HG03135 (cell line): ENCODE measurements around the gene ANKDD1B.
"Not testable (repeated sequence)": the region's sequence is repeated elsewhere in the genome, so short reads cannot be mapped to it uniquely, and the experiment has no call there.

ENCODE experiments used
- ATAC-seq: cut with Tn5 transposase; IDR thresholded peaks from one replicate; pipeline ENCODE4 v1.9.1; 2021; ENCODE audit warnings: mild to moderate bottlenecking, moderate library complexity; ENCODE audit not compliant: unreplicated experiment

Gene ANKDD1B

DNA sequence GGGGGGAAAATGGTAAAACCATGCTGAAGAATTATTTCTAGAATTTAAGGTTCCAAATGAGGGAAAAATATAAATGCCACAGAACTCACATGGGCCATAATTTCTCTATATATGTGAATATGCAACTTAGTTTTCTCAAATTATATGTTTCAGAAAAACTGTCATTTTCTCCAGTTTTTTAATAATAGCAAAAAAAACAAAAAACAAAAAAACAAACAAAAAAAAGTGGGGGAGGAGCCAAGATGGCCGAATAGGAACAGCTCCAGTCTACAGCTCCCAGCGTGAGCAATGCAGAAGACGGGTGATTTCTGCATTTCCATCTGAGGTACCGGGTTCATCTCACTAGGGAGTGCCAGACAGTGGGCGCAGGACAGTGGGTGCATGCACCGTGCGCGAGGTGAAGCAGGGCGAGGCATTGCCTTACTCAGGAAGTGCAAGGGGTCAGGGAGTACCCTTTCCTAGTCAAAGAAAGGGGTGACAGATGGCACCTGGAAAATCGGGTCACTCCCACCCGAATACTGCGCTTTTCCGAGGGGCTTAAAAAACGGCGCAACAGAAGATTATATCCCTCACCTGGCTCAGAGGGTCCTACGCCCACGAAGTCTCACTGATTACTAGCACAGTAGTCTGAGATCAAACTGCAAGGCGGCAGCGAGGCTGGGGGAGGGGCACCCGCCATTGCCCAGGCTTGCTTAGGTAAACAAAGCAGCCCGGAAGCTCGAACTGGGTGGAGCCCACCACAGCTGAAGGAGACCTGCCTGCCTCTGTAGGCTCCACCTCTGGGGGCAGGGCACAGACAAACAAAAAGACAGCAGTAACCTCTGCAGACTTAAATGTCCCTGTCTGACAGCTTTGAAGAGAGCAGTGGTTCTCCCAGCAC, 84.5 kb downstream of the ANKDD1B start:
- not testable (repeated sequence) for ATAC-seq

DNA sequence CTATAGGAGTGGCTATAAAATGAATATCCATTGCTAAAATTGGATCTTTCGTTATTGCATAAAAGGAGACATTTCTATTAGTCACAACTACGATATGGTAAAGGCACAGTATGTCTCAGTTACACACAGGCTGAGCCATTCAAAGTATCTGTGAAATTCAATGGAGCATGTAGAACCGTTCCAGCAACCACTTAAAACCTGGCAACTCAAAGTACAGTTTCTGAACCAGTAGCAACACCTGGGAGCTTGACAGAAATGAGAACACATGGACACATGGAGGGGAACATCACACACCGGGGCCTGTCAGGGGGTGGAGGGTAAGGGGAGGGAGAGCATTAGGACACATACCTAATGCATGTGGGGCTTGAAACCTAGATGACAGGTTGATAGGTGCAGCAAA, 90.6 kb downstream of the ANKDD1B start:
- ATAC-seq = no peak

DNA sequence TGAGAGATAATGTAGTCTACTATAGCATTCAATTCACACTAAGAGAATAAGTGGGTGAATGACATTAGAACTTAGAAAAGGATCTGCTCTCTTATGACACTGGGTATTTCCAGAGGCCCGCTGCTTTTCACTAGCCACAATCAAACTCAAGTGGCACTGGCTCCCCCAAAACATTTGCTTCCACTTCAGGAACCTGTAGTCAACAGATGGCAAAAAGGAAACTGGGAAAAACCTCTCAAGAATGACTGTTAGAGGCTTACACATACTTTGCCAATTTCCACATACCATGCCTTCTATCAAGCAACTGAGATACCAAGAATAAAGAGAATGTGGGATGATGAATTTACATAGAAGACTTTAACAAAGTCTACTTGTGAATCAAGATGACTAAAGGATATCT, 94.8 kb downstream of the ANKDD1B start:
- no peak for ATAC-seq

DNA sequence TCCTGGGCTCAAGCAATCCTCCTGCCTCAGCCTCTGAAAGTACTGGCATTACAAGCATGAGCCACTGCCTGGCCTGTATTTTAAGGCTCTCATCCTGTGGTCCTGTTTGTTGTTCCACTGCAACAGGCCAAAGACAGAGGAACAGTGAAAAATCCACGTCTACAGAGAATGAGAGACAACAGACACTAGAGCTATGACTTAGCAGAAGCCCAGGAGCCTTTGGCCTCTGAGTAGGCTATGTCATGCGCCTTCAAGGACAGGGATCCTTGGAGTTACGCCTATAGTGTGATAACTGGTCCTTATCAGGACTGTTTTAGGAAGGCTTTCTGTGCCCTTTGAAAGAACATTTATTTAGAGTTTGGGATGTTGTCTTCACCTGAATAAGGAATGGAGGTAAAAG, 95.5 kb downstream of the ANKDD1B start:
- ATAC-seq = no peak

DNA sequence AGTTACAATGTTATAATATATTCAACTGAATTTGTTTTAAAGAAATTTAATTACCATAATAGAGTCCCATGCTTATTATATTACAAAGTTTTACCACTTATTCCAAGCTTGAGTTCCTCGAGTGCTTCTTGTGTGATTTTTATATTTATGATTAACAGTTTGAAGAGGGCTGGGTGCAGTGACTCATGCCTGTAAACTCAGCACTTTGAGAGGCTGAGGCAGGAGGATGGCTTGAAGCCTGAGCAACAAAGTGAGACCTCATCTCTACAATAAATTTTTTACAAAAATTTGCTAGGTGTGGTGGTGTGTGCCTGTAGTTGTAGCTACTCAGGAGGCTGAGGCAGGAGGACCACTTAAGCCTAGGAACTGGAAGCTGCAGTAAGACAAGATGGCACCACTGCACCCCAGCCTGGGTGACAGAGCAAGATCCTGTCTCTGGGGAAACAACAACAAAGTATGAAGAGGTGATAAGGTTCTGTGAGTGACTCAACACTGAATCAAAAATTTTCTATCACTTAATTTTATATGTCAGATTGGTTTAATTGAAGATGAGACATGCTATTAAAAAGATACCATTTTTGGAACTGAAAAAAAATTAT, 96.8 kb downstream of the ANKDD1B start:
- ATAC-seq = no peak

DNA sequence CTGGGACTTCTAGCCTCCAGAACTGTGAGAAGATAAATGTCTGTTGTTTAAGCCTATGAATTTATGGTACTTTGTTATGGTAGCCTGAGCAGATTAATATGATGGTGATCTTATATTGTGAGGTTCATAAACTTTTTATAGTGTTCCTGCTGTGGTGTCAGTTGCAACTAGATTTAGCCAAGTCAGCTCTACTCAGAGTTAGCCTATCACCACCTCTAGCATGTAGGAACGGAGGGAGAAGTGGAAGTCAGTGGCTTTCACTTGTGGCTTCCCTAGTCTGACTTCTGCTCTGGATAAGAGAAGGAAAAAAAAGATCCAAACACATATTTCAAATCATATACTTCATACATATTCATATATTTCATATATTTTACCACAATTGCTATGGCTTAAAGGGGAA, 99.4 kb downstream of the ANKDD1B start:
- no peak for ATAC-seq

DNA sequence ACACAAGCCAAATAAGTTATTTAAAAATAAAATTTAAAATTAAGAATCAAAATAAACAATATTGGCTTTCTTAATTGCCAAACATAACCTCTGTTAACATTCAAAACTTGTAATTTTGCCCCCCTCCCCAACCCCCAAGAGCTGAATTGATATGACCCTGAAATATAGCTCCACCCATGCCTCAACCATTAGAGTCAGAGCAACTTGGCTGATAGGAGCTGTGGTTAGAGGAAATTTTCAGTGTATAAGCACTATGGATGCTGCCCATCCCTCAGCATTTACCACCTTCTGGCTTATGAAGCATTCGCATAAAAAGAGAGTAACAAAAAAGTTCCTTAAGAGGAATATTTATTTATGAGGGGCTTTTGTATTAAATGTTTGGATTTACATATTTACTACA, 99.9 kb downstream of the ANKDD1B start:
- no peak for ATAC-seq

DNA sequence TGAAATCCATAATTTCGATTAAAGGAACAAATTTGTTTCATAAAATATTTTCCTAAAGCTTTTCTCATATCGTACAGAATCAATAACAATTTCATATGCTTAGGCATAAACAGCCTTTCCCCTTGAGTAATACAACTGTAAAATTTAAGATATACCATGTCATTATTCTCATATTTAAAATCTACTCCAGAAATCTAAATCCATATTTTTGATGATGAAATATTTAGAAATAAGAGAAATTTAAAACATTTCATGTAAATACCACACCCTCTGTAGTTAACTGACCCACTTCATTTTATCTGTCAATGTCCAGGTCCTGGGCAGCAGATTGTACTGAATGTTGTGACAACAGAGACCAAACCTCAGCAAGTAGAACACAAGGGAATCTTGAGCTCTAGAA, 100.8 kb downstream of the ANKDD1B start:
- no peak for ATAC-seq

DNA sequence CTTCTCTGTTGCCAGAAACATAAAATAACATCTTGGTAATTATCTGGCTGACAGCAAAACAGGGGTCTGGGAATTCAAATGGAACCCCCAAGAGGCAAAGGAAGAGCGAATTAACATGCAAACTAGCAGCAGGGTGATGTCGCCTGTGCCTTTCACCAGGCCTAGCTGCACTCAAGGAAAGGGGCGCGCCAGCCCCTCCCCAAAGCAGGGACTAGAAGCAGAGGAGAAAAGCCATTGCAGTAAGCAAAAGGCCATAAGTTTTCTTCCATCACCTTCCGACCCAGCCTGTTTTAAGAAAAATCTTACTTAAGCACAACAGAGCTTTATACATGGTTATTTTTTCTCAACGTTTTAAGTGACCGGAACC, 105.4 kb downstream of the ANKDD1B start:
- ATAC-seq = peak; percentile 21

DNA sequence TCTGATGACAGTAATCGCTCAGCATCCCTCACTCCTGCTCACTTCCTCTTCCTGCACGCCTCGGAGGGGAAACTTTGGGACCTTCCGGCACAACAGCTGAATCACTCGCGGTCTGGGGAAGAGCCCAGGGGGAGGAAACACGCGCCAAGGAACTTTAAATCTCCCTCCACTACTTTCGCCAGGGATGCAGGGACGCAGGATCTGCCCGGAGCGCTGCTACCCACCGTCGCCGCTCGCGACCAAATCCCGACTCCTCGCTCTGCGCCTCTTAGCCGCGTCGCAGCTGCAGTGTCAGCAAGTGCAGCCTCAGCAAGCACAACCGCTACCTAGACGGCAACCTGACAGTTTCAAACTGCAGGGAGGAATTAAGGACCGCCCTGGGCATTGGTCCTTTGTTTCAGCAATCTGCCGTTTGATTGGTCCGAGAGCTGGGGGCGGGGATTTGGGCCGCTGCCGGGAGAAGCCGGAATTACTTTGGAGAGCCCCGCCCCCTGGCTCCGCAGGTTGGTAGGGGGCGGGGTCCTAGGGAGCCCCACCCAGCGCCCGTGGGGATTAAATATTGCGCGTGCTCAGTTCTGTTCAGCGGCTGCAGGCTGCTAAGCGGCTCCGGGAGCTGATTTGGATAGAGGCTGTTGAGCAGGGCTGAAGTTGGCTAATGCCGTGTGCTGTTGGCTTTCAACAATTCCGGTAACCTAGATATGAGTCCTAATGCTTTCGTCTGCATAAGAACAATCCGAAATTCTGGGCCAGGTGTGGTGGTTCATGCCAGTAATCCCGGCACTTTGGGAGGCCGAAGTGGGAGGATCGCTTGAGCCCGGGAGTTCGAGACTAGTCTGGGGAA, 106.0 kb downstream of the ANKDD1B start, which contains the start of gene POC5:
Gene POC5 (minus strand): TSS at position 356 of the 841 bp plus-strand sequence. CDS start 4,500 bp downstream, outside the sequence.
- peak; percentile 93 for ATAC-seq

DNA sequence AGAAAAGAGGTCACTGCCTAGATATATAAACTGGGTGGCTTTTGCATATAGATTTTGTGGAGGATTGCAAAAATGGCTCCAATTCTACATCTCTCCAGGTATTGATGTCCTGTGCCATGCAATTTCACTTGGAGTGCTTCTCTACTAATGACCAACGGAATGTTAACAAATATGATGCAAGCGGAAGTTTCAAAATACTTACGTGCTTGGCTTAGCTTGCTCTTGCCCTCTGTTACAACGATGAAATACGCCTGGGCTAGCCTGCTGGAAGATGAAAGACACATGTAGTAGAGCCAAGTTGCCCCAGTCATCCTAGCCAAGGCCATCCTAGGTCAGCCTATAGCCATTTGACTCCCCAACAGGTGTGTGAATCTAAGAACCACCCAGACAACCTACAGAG, 109.6 kb downstream of the ANKDD1B start:
- no peak for ATAC-seq
